HuH-7 (cell line): ENCODE data around the gene IKZF2.

Source experiments
- DNase-seq: peaks from one replicate; pipeline ENCODE4 v3.0.0; 2011; ENCODE audit warnings: low spot score

The IKZF2 gene

GRCh38 chr2:213098612-213099011 is 52.8 kb downstream of the IKZF2 start:
- DNase-seq, result no peak

DNA sequence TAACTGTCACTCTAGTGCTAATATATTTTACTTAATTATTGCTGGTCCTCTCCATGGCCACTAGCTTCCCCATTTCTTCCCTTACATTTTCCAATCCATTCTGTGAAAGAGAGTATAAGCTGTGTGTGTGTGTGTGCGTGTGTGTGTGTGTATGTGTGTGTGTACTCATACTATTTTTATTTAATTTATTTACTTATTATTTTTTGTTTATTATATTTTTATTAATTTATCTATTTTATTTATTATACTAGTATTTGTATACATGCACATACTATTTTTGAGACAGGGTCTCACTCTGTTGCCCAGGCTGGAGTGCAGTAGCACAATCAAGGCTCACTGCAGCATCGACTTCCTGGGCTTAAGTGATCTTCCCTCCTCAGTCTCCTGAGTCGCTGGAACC is 59.6 kb downstream of the IKZF2 start:
- no peak for DNase-seq

DNA sequence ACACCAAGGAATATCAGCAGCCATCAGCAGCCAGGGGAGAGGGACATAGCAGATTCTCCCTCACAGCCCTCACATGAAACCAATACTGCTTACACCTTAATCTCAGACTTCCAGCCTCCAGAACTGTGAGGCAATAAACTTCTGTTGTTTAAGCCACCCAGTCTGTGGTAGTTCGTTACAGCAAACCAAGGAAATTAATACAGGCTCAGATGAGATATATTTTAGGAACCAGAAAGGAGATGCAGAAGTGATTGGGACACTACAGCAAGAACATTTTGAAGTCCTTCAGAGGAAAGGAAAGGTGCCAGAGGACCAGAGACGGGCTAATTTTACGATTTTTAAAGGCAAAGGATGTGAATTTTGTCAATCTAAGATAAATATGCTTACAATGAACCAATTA is 60.6 kb downstream of the IKZF2 start:
- no peak for DNase-seq

GRCh38 chr2:213089438-213089837 is 62.0 kb downstream of the IKZF2 start:
- no peak for DNase-seq

GRCh38 chr2:213087040-213087439 is 64.4 kb downstream of the IKZF2 start:
- no peak for DNase-seq

DNA sequence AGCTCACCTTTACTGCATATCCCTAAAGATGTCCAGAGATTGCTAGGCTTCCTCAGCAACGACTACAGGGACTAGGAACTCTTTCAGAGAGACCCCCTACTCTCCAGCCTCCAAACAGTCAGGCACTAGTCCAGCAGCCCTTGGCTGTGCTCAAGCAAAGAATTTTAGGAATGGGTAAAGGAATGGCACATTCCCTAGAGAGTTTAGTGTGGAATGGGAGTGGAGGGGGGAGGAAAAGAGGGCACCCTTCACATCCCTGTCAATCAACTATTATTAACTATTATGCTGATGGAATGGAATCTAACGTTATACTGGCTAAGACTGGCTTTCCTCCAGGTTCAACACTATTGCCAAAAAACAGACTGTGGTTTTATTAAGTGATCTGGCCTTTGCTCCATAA is 64.8 kb downstream of the IKZF2 start:
- DNase-seq, result no peak

DNA sequence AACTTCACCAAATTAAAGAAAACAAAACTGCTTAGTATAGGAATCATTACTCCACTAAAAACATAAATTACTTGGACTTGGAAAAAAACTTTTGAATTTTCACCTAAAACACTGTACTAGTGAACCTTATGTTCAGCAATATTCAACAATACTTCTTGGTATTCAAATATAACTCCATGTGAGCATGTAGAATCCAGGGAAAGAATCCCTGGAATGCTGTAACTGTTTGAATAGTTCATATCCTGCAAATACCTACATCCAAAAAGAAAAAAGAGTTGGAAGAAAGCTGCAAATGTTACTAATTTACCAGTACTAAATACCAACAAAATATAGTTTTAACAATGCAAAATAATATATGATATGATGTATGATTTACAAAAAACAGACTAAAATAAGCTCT is 65.4 kb downstream of the IKZF2 start:
- DNase-seq, result no peak

DNA sequence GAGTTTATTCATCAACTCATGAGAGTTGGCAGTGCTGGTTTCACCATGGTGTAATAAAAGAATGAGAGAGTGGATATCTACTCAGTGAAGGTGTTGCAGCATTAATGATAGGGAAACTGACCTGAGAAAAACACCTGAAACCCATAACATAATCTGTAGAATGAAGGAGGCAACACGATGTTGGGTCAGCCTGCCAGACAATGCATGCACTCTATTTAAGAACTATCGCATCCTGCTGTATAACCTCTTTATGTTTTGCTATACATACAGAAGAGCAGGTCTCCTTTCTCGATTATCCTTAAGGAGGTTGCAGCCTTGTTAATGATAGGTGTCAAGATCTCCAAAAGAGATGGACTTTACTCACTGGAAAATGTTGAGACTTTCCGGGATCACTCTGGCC is 65.9 kb downstream of the IKZF2 start:
- no peak for DNase-seq

GRCh38 chr2:213084261-213084660 is 67.2 kb downstream of the IKZF2 start:
- DNase-seq, result no peak

- DNase-seq, result no peak
Measured at GRCh38 chr2:213080969-213081617, 70.3 kb downstream of the IKZF2 start.

DNA sequence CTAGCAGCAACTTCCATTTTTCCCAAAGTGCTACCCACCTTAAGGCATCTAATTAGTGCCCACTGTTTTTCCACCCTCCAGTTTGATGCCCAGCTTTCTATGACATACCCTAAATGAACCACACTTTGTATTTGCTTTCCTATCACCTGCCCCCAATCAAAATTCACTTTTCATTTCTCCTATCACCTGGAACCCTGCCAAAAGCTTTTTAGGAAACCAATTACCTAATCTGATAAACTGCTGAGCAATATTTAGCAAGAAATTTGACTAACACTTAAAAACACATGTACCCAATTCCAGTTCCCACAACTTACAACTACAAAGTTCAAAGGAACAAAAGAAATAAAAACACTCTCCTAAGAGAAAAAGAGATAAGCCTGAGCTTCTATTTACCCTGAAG is 71.7 kb downstream of the IKZF2 start:
- DNase-seq, result no peak

DNA sequence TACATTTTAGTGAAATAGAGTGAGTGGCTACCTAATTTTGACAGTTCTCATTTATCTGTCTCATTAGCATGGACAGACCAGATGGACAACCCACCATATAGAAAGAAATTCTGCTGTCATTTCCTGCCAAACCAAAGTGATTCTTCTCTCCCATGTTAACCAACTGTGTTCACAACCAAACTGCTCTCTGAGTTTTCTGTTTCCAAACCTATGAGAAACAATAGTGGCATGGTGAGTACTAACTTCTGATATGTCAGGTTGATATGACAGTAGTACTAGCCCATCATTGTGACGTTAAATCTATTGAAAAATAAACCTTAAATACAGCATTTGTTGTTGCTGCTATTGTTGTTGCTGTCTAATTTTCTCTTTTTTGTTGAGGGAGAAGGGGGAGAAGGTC is 72.7 kb downstream of the IKZF2 start:
- no peak for DNase-seq

DNA sequence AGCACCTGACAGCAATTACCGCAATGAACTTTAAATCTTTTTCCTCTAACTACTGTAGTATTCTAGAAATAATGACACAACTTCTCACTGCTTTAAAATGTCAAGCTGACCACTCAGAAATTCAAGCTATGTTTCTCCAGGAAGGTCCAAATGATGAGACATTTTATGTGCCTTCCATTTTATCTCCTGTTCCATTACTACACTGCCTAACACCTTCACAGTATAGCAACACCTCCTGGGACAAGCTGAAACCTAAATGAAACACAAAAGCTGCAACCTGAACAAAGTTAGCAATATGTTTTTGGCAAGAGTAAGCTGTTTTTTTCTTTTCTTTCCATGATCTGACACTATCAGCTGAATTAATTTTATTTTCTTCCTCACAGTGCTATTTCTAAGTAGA is 81.9 kb downstream of the IKZF2 start:
- DNase-seq, result no peak

- DNase-seq, result no peak
Measured at GRCh38 chr2:213068676-213069359, 82.6 kb downstream of the IKZF2 start.

- DNase-seq, result no peak
Measured at GRCh38 chr2:213067888-213068287, 83.5 kb downstream of the IKZF2 start.

DNA sequence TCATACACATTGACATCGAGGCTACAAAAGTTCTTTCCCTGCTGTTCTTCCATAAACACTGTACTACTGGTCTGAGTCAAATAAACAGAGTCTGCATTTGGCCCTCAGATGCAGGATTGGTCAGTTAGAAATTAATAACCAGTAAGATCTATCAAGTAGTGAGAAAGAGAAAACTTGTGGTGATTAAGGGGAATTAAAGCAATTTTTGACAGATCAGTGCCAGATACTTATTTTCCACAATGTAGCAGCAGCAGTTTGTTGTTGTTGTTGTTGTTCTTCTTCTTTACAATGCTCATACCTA is 85.0 kb downstream of the IKZF2 start:
- DNase-seq, result no peak

DNA sequence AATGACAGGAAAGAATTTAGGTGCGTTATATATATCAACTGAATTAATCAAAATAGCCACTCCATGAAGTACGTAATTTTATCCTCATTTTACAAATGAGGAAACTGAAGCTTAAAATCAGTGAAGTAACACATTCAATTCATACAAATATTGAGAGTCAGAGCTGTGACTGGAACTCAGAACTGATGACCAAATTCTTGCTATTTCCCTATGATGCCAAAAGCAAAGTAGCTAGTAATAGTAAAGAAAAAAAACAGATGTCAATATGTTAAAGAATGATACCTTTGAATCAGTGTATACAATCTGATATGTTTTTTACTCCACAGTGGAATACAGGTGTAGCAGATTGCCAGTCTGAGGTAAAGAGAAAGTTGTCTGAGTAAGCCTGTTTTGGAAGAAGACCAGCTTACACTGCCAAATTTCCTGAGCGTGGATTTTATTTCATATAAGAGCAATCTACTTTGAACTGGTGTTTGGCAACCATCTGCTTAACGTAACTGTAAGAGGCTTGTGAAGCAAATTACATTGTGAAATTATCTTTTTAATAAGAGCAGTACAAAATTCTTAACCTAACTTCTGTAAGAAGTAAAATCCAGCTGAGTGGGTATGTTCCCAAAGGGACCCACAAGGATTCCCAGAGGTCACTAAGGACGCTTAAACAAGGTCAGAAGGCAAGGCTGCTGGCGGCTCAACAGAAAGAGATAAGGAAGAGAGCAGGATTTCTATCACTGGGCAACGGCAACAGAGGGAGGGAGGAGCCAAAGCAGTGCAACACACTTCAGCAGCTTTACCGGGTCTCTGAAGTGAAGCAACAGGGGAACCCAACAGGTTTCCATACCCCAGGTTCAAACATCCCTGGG is 85.6 kb downstream of the IKZF2 start:
- DNase-seq, result no peak

- DNase-seq, result no peak
Measured at GRCh38 chr2:213064099-213064498, 87.3 kb downstream of the IKZF2 start.

- DNase-seq, result no peak
Measured at GRCh38 chr2:213057977-213058376, 93.4 kb downstream of the IKZF2 start.

- no peak for DNase-seq
Measured at GRCh38 chr2:213046431-213046830, 105.0 kb downstream of the IKZF2 start.

DNA sequence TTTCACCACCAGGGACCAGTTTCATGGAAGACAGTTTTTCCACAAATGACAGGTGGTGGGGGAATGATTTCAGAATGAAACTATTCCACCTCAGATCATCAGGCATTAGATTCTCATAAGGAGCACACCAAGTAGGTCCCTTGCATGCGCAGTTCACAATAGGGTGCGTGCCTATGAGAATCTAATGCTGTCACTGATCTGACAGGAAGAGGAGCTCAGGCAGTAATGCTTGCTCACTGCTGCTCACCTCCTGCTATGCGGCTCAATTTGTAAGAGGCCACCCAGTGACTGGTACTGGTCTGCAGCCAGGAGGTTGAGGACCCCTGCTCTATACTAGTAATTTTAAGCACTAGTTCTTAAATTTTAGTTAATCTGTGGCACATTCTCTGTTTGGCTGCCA is 107.8 kb downstream of the IKZF2 start:
- DNase-seq, result no peak

- no peak for DNase-seq
Measured at GRCh38 chr2:213042262-213042661, 109.2 kb downstream of the IKZF2 start.

DNA sequence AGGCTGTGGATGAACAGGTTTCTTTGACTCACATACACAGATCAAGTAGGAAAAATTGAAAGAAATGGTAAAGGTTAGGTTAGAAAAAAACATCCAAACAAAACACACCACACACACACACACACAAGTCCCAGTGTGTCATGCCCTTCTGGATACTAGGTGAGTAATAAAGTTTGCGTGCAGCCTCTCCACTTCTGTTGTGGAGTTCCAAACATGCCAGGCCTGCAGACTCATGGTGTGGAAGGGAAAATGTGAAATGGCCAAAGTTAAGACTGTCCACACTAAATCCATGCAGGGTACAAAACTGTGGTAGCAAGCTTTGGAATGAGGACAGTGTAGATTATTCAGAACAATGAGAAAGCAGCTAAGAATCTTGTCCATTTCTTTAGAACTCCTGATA is 114.6 kb downstream of the IKZF2 start:
- no peak for DNase-seq
